ENCODE data around the gene WIZ. TPM values are rescaled to one million over a fixed set of nuclear protein-coding genes. Genes with fewer than 3 reads are reported as not detected.

Gene WIZ
- total RNA-seq, 1 experiment from 2014 or later, result 72.3 TPM

DNA sequence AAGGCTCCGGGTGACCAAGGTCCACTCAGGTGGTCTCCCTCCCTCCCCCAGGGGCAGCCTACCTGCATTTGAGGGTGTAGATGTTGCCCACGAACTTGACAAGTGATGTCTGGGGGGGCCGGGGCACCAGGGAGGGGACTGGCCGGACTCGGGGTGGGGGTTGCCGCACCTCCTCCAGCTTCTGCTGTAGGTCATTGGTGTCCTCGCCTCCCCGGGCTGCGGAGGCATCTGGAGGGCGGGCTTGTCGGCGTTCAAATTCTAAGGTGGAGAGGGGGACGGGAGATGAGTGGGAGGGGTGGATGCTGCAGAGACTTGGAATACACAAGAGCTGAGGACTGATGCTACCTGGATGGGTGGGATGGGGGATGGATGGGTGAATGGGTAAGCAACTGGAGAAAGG, 25.6 kb downstream of the WIZ start:
- CTCF ChIA-PET, result no interaction called here
- H3K36me3 ChIP-seq (ENCODE audit: insufficient read depth, low read length, poor library complexity, severe bottlenecking), result peaks cover 66% of the 10 kb centered on the region

DNA sequence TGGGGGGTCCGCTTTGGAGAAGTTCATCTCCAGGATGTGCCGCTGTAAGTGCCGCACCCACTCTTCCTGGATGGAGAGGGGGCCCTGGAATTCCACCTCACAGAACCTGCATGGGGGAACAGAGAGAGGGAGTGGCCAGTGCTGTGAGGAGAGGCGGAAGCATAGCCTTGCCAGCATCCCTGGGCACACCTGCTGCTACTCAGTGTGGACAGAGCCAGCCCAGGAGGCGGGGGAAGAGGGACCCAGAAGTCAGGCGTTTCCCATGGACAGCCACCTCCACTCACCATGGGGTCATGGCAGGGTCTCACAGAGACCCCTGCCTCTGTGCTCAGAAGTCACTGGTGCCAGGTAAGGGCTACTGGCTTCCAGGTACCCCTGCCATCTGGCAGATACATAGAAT, 26.6 kb downstream of the WIZ start:
- H3K27me3 ChIP-seq (replicated peaks; ENCODE audit: insufficient read depth, low read depth, low read length, poor library complexity), result no peaks in the 10 kb centered on the region
- H3K36me3 ChIP-seq (ENCODE audit: insufficient read depth, low read length, poor library complexity, severe bottlenecking), result peaks cover 56% of the 10 kb centered on the region
- intact Hi-C loops (cut with micrococcal nuclease; ENCODE audit: unreplicated experiment), result no loop called here
- no TSS peak for BruUV-seq (replicated peaks)
- CTCF ChIA-PET, result no interaction called here
- POLR2A ChIA-PET (ENCODE audit: low non-redundant PET), result no interaction called here
- TF ChIP-seq, protein P1, sequence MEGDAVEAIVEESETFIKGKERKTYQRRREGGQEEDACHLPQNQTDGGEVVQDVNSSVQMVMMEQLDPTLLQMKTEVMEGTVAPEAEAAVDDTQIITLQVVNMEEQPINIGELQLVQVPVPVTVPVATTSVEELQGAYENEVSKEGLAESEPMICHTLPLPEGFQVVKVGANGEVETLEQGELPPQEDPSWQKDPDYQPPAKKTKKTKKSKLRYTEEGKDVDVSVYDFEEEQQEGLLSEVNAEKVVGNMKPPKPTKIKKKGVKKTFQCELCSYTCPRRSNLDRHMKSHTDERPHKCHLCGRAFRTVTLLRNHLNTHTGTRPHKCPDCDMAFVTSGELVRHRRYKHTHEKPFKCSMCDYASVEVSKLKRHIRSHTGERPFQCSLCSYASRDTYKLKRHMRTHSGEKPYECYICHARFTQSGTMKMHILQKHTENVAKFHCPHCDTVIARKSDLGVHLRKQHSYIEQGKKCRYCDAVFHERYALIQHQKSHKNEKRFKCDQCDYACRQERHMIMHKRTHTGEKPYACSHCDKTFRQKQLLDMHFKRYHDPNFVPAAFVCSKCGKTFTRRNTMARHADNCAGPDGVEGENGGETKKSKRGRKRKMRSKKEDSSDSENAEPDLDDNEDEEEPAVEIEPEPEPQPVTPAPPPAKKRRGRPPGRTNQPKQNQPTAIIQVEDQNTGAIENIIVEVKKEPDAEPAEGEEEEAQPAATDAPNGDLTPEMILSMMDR (conservative IDR thresholded peaks at IDR 0.05; ENCODE audit: low read depth, low read length), result no peak
- no peak for TF ChIP-seq EZH2 (IDR thresholded peaks at IDR 0.05; ENCODE audit: borderline replicate concordance, low read depth, low read length, poor library complexity, severe bottlenecking)
- H3K4me1 ChIP-seq (ENCODE audit: insufficient read depth, low read length, poor library complexity, severe bottlenecking), result peaks cover 17% of the 10 kb centered on the region
- H3K4me3 ChIP-seq (ENCODE audit: low read depth, low read length, poor library complexity, severe bottlenecking), result no peak overlapping the region
- H3K9me3 ChIP-seq (ENCODE audit: low read depth, low read length, poor library complexity, severe bottlenecking), result peaks cover 10% of the 10 kb centered on the region
- H3K27ac ChIP-seq (ENCODE audit: low read depth, low read length, poor library complexity, severe bottlenecking), result no peak overlapping the region
- no peak for DNase-seq (ENCODE audit: low spot score)

More for the DNA sequence above, 25.6 kb downstream of the WIZ start:
- intact Hi-C loops (cut with micrococcal nuclease; ENCODE audit: unreplicated experiment), result no loop called here
- peaks cover 10% of the 10 kb centered on the region for H3K9me3 ChIP-seq (ENCODE audit: low read depth, low read length, poor library complexity, severe bottlenecking)
- H3K4me3 ChIP-seq (ENCODE audit: low read depth, low read length, poor library complexity, severe bottlenecking), result no peak overlapping the region
- H3K27ac ChIP-seq (ENCODE audit: low read depth, low read length, poor library complexity, severe bottlenecking), result no peak overlapping the region
- no peak for DNase-seq (ENCODE audit: low spot score)
- POLR2A ChIA-PET (ENCODE audit: low non-redundant PET), result no interaction called here
- TF ChIP-seq EZH2 (IDR thresholded peaks at IDR 0.05; ENCODE audit: borderline replicate concordance, low read depth, low read length, poor library complexity, severe bottlenecking), result no peak
- TF ChIP-seq, protein P1 (conservative IDR thresholded peaks at IDR 0.05; ENCODE audit: low read depth, low read length), result no peak
- no peaks in the 10 kb centered on the region for H3K27me3 ChIP-seq (replicated peaks; ENCODE audit: insufficient read depth, low read depth, low read length, poor library complexity)
- H3K4me1 ChIP-seq (ENCODE audit: insufficient read depth, low read length, poor library complexity, severe bottlenecking), result peaks cover 17% of the 10 kb centered on the region
- BruUV-seq (replicated peaks), result no TSS peak

DNA sequence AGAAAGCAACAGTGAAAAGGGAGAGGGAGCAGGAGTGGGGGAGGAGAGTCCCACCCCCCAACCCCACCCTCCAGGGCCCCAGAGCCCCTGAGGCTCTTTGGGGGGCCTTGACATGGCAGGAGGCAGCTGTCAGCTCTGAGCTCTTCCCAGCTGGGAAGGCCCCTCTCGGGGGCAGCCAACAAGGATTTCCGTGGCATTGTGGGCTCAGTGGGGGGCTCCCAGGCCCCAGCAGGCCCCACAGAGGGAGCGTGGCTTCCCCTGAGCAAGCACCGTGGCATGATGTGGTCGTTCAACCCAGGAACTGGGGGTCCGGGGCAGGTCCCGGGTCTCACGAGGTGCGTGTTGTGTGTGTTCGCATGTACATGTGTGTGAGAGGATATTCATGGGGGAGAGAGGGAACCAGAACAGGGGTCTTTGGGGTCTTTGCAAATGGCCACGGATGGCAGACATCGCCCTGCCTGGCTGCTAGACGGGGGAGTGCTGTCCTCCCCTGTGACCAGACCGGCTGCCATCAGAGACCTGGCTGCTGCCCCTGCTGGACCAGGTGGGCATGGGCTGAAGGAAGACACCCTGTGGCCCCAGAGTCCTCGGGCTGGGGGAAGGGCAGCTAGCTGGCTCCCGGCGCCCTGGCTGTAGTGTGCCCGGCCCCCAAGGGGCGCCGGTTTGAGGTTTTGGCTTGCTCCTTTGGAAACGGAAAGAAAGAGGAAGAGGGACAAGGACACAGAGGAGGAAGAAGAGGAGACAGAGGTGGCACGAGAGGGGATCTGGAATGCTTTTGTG, 27.3 kb downstream of the WIZ start:
- Histone ChIP-seq H3K9me3 (ENCODE audit: low read depth, low read length, poor library complexity, severe bottlenecking) (peaks cover 10% of the 10 kb centered on the region), H3K4me1 (ENCODE audit: insufficient read depth, low read length, poor library complexity, severe bottlenecking) (peaks cover 21% of the 10 kb centered on the region), H3K27me3 (replicated peaks; ENCODE audit: insufficient read depth, low read depth, low read length, poor library complexity) (no peaks in the 10 kb centered on the region), H3K36me3 (ENCODE audit: insufficient read depth, low read length, poor library complexity, severe bottlenecking) (peaks cover 50% of the 10 kb centered on the region), H3K4me3 (ENCODE audit: low read depth, low read length, poor library complexity, severe bottlenecking) (no peak overlapping the region), H3K27ac (ENCODE audit: low read depth, low read length, poor library complexity, severe bottlenecking) (peak overlapping the region; percentile 53)
- TF ChIP-seq, protein P1 (conservative IDR thresholded peaks at IDR 0.05; ENCODE audit: low read depth, low read length), result no peak
- no peak for TF ChIP-seq EZH2 (IDR thresholded peaks at IDR 0.05; ENCODE audit: borderline replicate concordance, low read depth, low read length, poor library complexity, severe bottlenecking)
- BruUV-seq (replicated peaks), result no TSS peak
- ChIA-PET POLR2A (ENCODE audit: low non-redundant PET) (no interaction called here), CTCF (no interaction called here)
- intact Hi-C loops (cut with micrococcal nuclease; ENCODE audit: unreplicated experiment), result no loop called here
- no peak for DNase-seq (ENCODE audit: low spot score)
